SU-DHL-6 (cell line): ENCODE results near the gene SGPP2.

Source experiments
- H2AFZ ChIP-seq: fragments of 200-600 bp; sonication (generic); 2 replicates; pipeline ENCODE4 v1.6.1; 2014; ENCODE audit warnings: low read depth, mild to moderate bottlenecking, moderate library complexity, mixed read lengths, antibody characterized with exemption, low read length; ENCODE audit not compliant: severe bottlenecking
- H3F3A ChIP-seq: fragments of 200-600 bp; shearing (Covaris generic); 2 replicates; pipeline ENCODE4 v1.6.0; 2016; ENCODE audit warnings: antibody characterized with exemption, mild to moderate bottlenecking; ENCODE audit not compliant: insufficient read depth
- H3K27ac ChIP-seq: fragments of 200-600 bp; sonication (generic); 2 replicates; pipeline ENCODE4 v1.5.1; 2016; ENCODE audit warnings: low read depth, mild to moderate bottlenecking, low read length, moderate library complexity, mixed read lengths
- H3K27me3 ChIP-seq: fragments of 200-600 bp; sonication (generic), shearing (Covaris generic); 2 replicates; pipeline ENCODE4 v1.6.0; 2014; ENCODE audit warnings: mild to moderate bottlenecking, low read length
- H3K36me3 ChIP-seq: fragments of 200-600 bp; sonication (generic); 2 replicates; pipeline ENCODE4 v1.6.1; 2014; ENCODE audit warnings: mild to moderate bottlenecking, low read length, mixed read lengths
- H3K4me2 ChIP-seq: fragments of 300-600, 200-600 bp; shearing (Covaris generic), sonication (generic); 2 replicates; pipeline ENCODE4 v1.6.0; 2014; ENCODE audit warnings: low read length, low read depth, mild to moderate bottlenecking; ENCODE audit not compliant: poor library complexity, severe bottlenecking
- H3K4me3 ChIP-seq: fragments of 200-600 bp; sonication (generic); 2 replicates; pipeline ENCODE4 v1.5.1; 2014; ENCODE audit warnings: antibody characterized with exemption, low read length, mild to moderate bottlenecking, mixed read lengths; ENCODE audit not compliant: insufficient read depth, poor library complexity, severe bottlenecking
- H3K79me2 ChIP-seq: fragments of 200-600 bp; sonication (generic); 2 replicates; pipeline ENCODE4 v1.6.1; 2014; ENCODE audit warnings: mild to moderate bottlenecking, low read length, moderate library complexity; ENCODE audit not compliant: insufficient read depth
- H3K9ac ChIP-seq: fragments of 200-600 bp; sonication (generic); 2 replicates; pipeline ENCODE4 v1.7.0; 2014; ENCODE audit warnings: mild to moderate bottlenecking, low read length
- H3K9me2 ChIP-seq: fragments of 200-600 bp; sonication (generic); replicated peaks from 2 replicates; pipeline ENCODE4 v1.6.1; 2014; ENCODE audit warnings: low read length; ENCODE audit not compliant: insufficient read depth
- H3K9me3 ChIP-seq: fragments of 200-600 bp; sonication (generic); 2 replicates; pipeline ENCODE4 v1.6.1; 2014; ENCODE audit warnings: low read length, mixed read lengths; ENCODE audit not compliant: insufficient read depth
- H4K20me1 ChIP-seq: fragments of 200-600 bp; sonication (generic); 2 replicates; pipeline ENCODE4 v1.6.1; 2014; ENCODE audit warnings: low read depth, mild to moderate bottlenecking, antibody characterized with exemption, low read length, moderate library complexity, mixed read lengths
- CTCF ChIP-seq: fragments of 200-600 bp; sonication (generic); IDR thresholded peaks from one replicate; pipeline ENCODE4 v1.5.1; 2017; ENCODE audit warnings: antibody characterized with exemption, mild to moderate bottlenecking, low read length, moderate library complexity; ENCODE audit not compliant: insufficient read depth, poor library complexity, severe bottlenecking
- EZH2phosphoT487 ChIP-seq: fragments of 200-600 bp; sonication (generic), shearing (Covaris generic); conservative IDR thresholded peaks from 2 replicates; pipeline ENCODE4 v1.6.1; 2018; ENCODE audit warnings: mild to moderate bottlenecking, antibody characterized with exemption, low read length, moderate library complexity, mixed read lengths

SGPP2 gene

GRCh38 chr2:222535477-222535876, 111.1 kb downstream of the SGPP2 start:
- Histone ChIP-seq H3K4me3 (no peak overlapping the region), H3K9ac (no peak overlapping the region), H3F3A (no peaks in the 10 kb centered on the region), H3K27me3 (no peaks in the 10 kb centered on the region), H3K79me2 (no peaks in the 10 kb centered on the region), H3K9me3 (no peaks in the 10 kb centered on the region), H2AFZ (no peak overlapping the region), H3K4me2 (no peak overlapping the region), H3K9me2 (no peaks in the 10 kb centered on the region), H3K27ac (no peak overlapping the region), H4K20me1 (no peaks in the 10 kb centered on the region), H3K36me3 (no peaks in the 10 kb centered on the region)
- TF ChIP-seq CTCF (no peak), EZH2phosphoT487 (no peak)

- H3K36me3 ChIP-seq, result no peaks in the 10 kb centered on the region
- H3F3A ChIP-seq, result no peaks in the 10 kb centered on the region
- no peak overlapping the region for H3K4me3 ChIP-seq
- no peak overlapping the region for H3K27ac ChIP-seq
- no peak overlapping the region for H3K4me2 ChIP-seq
- H3K9me2 ChIP-seq, result no peaks in the 10 kb centered on the region
- no peak overlapping the region for H2AFZ ChIP-seq
- no peak overlapping the region for H3K9ac ChIP-seq
- H3K27me3 ChIP-seq, result no peaks in the 10 kb centered on the region
- H4K20me1 ChIP-seq, result no peaks in the 10 kb centered on the region
- no peak for TF ChIP-seq CTCF
- no peak for TF ChIP-seq EZH2phosphoT487
- H3K9me3 ChIP-seq, result no peaks in the 10 kb centered on the region
- H3K79me2 ChIP-seq, result no peaks in the 10 kb centered on the region
Measured at GRCh38 chr2:222538535-222538934, 114.2 kb downstream of the SGPP2 start.

- TF ChIP-seq CTCF (no peak), EZH2phosphoT487 (no peak)
- no peaks in the 10 kb centered on the region for H3K9me3 ChIP-seq
- no peak overlapping the region for H3K4me2 ChIP-seq
- H3K27me3 ChIP-seq, result no peaks in the 10 kb centered on the region
- no peak overlapping the region for H3K4me3 ChIP-seq
- H3F3A ChIP-seq, result no peaks in the 10 kb centered on the region
- no peaks in the 10 kb centered on the region for H3K36me3 ChIP-seq
- H3K79me2 ChIP-seq, result no peaks in the 10 kb centered on the region
- no peaks in the 10 kb centered on the region for H4K20me1 ChIP-seq
- H3K9ac ChIP-seq, result no peak overlapping the region
- no peaks in the 10 kb centered on the region for H3K9me2 ChIP-seq
- no peak overlapping the region for H2AFZ ChIP-seq
- no peak overlapping the region for H3K27ac ChIP-seq
Measured at GRCh38 chr2:222544661-222545060, 120.3 kb downstream of the SGPP2 start.
